ENCODE results near the gene ZC3H7B. TPM values are rescaled to one million over a fixed set of nuclear protein-coding genes. Genes with fewer than 3 reads are reported as not detected.
"Not testable (repeated sequence)": the region's sequence is repeated elsewhere in the genome, so short reads cannot be mapped to it uniquely, and the experiment has no call there.

Gene ZC3H7B
- total RNA-seq, 1 donor from 2014 or later, result 84.3 TPM

- peaks cover 7% of the 10 kb centered on the region for H3K36me3 Mint-ChIP-seq (ENCODE audit: low read depth)
- H3K4me3 Mint-ChIP-seq, result peak overlapping the region; percentile 98
- peak overlapping the region; percentile 73 for H3K27ac Mint-ChIP-seq (ENCODE audit: unreplicated experiment)
- DNase-seq (ENCODE audit: low read depth, low spot score), result no peak
- H3K9me3 Mint-ChIP-seq, result no peaks in the 10 kb centered on the region
- TF ChIP-seq, protein P1, sequence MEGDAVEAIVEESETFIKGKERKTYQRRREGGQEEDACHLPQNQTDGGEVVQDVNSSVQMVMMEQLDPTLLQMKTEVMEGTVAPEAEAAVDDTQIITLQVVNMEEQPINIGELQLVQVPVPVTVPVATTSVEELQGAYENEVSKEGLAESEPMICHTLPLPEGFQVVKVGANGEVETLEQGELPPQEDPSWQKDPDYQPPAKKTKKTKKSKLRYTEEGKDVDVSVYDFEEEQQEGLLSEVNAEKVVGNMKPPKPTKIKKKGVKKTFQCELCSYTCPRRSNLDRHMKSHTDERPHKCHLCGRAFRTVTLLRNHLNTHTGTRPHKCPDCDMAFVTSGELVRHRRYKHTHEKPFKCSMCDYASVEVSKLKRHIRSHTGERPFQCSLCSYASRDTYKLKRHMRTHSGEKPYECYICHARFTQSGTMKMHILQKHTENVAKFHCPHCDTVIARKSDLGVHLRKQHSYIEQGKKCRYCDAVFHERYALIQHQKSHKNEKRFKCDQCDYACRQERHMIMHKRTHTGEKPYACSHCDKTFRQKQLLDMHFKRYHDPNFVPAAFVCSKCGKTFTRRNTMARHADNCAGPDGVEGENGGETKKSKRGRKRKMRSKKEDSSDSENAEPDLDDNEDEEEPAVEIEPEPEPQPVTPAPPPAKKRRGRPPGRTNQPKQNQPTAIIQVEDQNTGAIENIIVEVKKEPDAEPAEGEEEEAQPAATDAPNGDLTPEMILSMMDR (conservative IDR thresholded peaks at IDR 0.05), result no peak
- H3K4me1 Mint-ChIP-seq, result peaks cover 33% of the 10 kb centered on the region
- H3K27me3 Mint-ChIP-seq (ENCODE audit: low read depth), result no peaks in the 10 kb centered on the region
These were observed 14.7 kb upstream of the ZC3H7B start for GRCh38 chr22:41286639-41287091.

- DNase-seq (ENCODE audit: low read depth, low spot score), result no peak
- Mint-ChIP-seq H3K9me3 (no peaks in the 10 kb centered on the region), H3K27ac (ENCODE audit: unreplicated experiment) (no peak overlapping the region), H3K4me1 (peaks cover 27% of the 10 kb centered on the region), H3K36me3 (ENCODE audit: low read depth) (peaks cover 3% of the 10 kb centered on the region), H3K4me3 (peak overlapping the region; percentile 75), H3K27me3 (ENCODE audit: low read depth) (no peaks in the 10 kb centered on the region)
- TF ChIP-seq, protein P1 (conservative IDR thresholded peaks at IDR 0.05), result no peak
These were observed 12.9 kb upstream of the ZC3H7B start for GRCh38 chr22:41288245-41288946.

- peaks cover 21% of the 10 kb centered on the region for H3K4me1 Mint-ChIP-seq
- no peaks in the 10 kb centered on the region for H3K27me3 Mint-ChIP-seq (ENCODE audit: low read depth)
- H3K36me3 Mint-ChIP-seq (ENCODE audit: low read depth), result peaks cover 4% of the 10 kb centered on the region
- no peak for DNase-seq (ENCODE audit: low read depth, low spot score)
- H3K27ac Mint-ChIP-seq (ENCODE audit: unreplicated experiment), result no peak overlapping the region
- H3K9me3 Mint-ChIP-seq, result no peaks in the 10 kb centered on the region
- peak overlapping the region; percentile 22 for H3K4me3 Mint-ChIP-seq
- TF ChIP-seq, protein P1 (conservative IDR thresholded peaks at IDR 0.05), result no peak
These were observed 11.7 kb upstream of the ZC3H7B start for GRCh38 chr22:41289671-41290070.

DNA sequence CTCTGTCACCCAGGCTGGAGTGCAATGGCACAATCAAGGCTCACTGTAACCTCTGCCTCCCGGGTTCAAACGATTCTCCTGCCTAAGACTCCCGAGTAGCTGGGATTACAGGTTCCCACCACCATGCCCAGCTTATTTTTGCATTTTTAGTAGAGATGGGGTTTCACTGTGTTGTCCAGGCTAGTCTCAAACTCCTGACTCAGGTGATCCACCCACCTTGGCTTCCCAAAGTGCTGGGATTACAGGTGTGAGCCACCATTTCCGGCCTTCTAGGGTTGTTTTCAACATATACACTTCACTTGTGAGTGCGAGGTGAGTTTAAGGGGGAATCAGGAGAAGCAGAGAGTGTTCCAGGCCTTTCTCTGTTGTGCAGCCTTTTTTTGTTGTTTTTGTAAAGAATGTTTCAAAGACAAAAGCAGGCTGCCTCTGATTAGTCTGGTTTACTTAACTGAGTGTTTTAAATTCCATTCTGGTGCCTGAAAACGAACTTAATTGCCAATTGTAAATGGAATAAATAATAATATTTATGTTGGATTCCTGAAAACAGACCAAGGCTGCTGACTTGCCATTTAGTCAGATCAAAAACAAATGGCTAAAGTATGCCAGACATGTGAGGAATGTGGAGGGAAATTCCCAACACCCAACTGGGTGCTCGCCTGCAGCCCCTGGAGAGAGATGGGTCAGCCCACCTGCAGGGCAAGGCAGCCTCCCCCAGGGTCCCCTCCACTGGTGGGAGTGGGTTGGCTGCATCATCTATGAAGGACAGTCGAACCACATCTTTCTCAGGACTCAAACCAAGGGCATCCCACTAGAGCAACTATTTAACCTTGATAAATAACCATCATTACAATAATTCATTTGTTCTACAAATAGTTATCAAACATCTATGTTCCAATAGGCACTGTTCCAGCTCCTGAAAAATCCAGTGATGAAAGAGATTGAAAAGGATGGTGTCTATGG, 10.8 kb upstream of the ZC3H7B start:
- TF ChIP-seq, protein P1 (conservative IDR thresholded peaks at IDR 0.05), result no peak
- H3K4me3 Mint-ChIP-seq, result no peak overlapping the region
- DNase-seq (ENCODE audit: low read depth, low spot score), result no peak
- H3K9me3 Mint-ChIP-seq, result no peaks in the 10 kb centered on the region
- H3K27me3 Mint-ChIP-seq (ENCODE audit: low read depth), result no peaks in the 10 kb centered on the region
- H3K36me3 Mint-ChIP-seq (ENCODE audit: low read depth), result peaks cover 4% of the 10 kb centered on the region
- H3K27ac Mint-ChIP-seq (ENCODE audit: unreplicated experiment), result no peak overlapping the region
- H3K4me1 Mint-ChIP-seq, result peaks cover 14% of the 10 kb centered on the region

GRCh38 chr22:41294816-41295215, 6.5 kb upstream of the ZC3H7B start:
- H3K4me1 Mint-ChIP-seq; DNase-seq (ENCODE audit: low read depth, low spot score); H3K27me3 Mint-ChIP-seq (ENCODE audit: low read depth); H3K27ac Mint-ChIP-seq (ENCODE audit: unreplicated experiment); H3K36me3 Mint-ChIP-seq (ENCODE audit: low read depth); H3K9me3 Mint-ChIP-seq; H3K4me3 Mint-ChIP-seq: not testable (repeated sequence)
